GM19467 (cell line): Measurements from ENCODE around the gene TPRN.

Experiments
- ATAC-seq: cut with Tn5 transposase; IDR thresholded peaks from one replicate; pipeline ENCODE4 v1.9.1; 2021; ENCODE audit warnings: mild to moderate bottlenecking, moderate library complexity; ENCODE audit not compliant: unreplicated experiment

The TPRN gene

DNA sequence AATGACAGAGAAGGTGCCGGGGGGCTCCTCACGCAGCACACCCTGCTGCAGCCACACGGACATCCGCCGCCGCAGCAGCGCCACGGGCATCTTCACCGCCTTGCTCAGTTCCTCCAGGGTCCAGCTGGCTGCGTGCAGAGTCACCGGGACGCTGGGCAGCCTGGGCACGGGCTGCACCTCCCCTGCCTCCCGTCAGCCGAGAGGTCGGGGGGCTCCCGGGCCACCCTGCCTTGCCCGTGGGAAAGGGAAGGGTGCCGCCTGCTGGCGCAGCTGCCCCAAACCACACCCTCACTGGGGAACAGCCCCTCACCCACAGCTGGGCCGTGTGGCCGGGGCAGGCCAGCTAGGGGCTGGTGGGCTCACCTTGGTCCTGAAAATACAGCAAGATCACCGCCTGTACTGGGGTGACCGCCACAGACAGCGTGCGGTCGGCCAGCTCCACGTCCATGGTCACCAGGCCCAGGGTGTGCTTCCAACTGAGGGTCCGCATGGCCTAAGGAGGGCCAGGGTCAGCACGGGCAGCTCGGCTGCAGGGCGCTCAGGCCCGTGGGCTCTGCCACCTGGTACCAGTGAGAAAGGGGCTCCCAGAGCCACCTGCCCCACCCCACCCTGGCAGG is 25.1 kb downstream of the TPRN start:
- ATAC-seq, result no peak

DNA sequence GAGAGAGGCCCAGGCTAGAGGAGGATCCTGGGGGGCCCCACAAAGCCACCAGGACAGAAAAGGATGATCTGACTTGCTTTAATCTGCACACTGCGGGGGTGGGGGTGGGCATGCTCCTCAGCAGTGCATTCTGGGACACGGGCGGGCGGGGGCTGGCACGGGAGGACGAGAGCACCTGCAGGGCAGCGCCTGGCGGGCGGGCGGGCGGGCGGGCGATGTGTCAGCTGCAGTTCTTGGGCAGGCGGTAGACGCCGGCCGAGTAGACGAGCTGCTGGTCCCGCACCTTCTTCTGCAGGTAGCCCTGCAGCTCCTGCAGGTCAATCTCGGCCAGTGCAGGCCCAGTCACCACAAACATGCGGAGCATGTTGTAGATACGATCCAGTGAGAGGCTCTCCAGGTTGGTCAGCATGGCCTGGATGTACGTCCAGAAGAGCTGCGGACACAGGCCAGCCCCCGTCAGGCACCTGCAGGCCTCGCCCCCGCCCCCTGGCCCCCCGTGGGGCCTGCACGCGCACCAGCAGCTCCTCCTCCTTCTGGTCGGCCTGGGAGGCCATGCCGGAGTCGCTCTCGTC is 25.7 kb downstream of the TPRN start:
- no peak for ATAC-seq

DNA sequence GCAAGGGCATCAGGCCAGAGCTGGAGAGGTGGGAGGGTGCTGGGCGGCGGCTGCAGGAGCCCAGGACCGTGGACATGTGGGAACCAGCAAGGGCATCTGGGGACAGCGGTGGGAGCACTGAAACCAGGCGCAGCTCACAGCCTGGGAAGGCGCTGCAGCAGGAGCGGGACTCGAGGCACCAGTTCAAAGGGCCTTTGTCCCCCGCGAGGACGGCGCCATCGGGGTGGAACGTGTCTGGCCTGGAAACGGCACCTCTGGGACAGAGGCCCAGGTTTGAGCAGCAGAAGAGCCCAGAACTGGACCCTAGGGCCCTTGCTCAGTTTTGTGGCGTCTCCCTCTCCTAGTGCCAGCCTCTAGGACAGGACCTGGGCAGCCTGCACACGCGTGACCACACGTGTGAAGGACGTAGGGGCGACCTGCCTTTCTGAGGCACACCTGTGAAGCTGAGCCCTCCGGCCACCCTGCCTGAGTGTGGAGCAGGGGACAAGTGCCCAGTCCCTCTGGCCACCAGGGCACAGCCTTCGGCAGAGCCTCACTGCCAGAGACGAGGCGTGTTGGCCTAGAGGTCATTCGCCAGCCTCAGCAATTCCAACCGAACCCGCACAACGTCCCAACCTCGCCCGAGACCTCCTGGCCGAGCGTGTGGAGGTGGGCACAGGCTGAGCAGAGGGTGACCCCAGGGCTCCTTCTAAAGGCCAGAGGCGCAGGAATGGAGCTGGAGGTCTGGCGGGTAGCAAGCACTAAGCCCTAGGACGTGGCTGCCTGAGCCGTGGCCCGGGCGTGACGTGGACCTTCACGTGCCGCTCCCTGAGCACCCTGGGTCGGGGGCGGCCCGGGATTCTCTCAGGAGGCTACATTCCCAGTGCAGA is 26.5 kb downstream of the TPRN start:
- no peak for ATAC-seq

DNA sequence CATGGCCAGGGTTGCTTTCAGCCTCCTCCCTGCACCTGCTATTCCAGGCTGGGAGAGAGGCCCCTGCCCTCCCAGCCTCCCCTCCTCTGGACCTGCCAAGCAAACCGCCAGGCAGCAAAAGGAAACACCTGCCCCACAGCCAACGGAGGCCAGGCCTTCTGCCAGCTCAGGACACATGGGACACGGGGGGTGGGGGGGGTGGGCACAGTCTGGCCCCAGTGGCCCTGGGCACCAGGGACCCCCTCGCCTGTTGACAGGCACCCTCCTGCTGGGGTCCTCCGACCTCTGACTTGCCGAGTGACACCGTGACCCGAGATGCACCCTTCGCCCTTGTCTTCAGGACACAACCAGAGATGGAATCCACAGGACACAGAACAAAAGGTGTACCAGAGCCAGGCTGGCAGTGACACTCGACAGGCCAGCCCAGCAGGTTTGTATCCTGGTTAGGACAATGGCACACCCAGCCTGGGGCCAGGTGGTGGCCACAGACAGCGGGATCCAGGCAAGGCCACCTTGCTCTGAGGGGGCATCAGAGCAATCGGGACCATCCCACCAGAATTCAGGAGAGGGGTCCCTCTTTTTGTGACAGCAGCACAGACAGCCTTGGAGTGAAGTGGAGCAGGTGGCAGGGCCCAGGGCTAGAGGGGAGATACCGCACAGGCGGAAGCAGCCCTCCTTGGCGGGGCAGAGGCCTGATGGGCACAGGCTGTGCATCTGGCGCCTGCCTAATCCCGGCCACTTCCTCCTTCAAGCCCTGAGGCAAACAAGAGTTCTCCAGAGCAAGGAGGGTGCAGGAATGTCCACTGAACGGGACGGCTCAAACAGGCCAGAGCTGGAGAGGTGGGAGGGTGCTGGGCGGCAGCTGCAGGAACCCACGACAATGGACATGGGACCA is 27.4 kb downstream of the TPRN start:
- ATAC-seq, result no peak

DNA sequence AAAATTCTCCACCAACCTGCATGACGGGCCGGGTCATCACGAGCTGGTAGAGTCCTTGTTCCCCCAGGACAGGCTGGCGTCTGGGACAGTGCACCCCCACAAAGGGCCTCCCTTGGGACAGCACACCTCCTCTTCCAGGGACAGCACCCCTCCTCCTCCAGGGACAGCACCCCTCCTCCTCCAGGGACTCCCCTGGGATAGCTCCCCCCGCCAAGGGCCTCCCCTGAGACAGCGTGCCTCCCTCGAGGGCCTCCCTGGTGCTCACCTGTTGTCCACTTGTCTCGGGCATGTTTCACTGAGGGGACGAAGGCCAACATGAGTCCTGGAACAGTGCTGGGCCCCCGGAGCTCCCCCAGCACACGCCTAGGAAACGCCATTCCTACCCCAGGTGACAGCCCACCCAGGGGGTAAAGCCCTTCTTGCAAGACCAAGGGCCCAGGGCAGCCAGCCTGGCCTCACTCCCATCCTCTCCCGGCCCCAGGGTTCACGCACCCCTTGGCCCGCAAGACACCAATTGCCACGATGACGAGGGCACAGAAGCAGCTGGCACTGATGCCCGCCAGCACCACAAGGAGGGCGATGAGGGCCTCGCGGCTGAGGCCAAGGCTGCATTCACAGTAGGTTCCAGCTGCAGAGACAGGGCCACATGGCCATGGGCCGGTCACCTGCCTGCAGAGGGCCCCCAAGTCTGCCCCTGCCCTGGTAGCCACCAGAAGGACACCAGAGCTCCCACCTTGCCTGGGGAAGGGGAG is 29.2 kb downstream of the TPRN start:
- no peak for ATAC-seq

DNA sequence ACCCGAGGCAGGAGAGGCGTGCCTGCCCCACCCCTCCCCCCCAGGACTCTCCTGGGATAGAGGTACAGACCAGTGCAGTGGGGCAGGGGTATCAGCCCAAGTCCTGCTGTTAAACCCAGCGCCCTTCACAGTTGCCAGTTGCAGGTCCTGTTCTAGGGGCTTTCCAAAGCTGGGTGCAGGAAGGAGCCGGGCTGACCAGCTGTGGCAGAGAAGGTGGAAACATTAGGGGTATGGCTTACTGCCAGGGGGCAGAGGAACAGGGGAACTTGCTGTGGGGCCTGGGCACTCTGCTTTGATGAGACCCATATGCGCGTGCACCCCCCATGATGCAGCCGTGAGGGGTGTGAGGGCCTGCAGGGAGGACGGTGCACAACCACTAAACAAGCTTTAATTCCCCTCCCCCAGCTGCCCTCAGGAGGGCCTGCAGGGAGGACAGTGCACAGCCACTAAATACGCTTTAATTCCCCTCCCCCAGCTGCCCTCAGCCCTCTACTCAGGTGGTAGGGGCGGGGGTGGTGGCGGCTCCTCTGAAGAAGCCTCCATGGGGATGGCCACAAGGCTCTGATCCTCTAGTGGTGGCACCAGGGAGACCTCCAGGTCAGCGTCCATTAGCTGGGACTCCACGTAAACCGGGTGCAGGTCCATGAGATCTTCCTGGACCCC is 29.9 kb downstream of the TPRN start:
- ATAC-seq, result no peak

DNA sequence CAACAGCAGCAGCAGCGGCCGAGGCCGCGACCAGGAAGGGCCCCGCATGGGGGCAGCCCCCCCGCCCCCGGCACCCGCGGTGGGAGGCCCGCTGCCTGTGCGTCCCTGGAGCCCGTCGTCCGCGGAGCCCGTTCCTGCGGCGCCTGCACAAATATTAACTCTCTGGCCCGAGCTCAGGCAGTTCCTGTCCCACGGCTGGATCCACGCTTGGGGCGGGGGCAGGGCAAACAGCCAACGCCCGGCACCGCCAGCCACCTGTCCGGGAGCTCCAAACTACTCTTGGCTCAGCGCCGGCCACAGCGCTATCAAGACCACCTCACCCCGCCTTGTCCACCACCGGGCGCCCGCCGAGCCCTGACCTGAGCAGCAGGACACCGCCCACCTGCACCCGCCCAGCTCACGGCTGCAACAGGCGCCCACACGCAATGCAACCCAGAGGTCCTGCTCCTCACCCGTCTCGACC is 30.6 kb downstream of the TPRN start, which contains the start of gene LRRC26:
LRRC26 (minus strand) TSS at position 156 of the 463 bp plus-strand sequence; CDS start at position 48, 108 bp downstream.
- no peak for ATAC-seq

DNA sequence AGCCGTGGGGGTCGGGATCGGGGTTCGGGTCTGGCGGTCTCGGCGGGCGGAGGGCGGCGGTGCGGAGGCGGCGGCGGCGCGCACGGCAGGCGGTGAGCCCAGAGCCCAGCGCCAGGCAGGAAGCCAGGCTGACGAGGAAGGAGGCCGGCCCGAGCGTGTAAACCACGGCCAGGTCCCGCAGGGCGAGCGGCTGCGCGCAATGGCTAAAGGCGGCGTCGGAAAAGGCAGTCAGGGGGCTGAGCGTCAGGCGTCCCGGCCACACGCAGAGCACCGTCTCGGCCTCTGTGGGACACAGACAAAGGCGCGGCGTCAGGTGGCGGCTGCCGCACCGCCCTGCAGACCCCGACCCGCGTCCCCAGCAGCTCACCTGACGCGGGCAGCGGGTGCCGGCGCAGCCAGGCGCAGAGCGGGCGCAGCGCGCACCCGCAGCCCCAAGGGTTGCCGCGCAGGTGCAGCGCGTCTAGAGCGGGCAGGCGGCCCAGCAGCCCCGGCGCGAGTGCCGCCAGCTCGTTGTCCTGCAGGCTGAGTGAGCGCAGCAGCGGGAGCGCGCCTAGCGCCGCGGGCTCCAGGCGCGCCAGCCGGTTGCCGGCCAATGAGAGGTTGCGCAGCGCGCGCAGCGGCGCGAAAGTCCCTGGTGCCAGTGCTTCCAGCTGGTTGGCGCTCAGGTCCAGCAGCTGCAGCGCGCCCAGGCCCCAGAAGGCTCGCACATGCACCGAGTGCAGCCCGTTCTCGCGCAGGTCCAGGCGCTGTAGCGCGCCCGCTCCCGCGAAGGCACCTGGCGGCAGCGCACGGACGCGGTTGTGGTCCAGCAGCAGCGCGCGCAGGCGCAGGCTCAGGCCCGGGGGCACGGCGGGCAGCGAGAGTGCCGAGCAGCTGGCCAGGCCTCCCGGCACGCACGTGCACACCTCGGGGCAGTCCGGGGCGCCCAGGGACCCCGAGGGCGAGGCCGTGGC is 31.4 kb downstream of the TPRN start:
- ATAC-seq, result no peak

DNA sequence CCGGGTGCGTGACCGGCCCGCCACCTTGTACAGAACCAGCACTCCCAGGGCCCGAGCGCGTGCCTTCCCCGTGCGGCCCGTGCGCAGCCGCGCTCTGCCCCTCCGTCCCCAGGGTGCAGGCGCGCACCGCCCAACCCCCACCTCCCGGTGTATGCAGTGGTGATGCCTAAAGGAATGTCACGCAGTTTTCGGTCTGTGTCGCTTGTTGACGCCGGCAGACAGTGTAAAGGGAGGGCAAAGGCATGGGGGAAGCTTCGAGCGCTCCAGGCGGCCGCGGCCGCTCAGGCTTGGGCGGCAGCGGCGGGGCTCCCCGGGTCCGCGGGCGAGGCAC is 32.0 kb downstream of the TPRN start:
- no peak for ATAC-seq

DNA sequence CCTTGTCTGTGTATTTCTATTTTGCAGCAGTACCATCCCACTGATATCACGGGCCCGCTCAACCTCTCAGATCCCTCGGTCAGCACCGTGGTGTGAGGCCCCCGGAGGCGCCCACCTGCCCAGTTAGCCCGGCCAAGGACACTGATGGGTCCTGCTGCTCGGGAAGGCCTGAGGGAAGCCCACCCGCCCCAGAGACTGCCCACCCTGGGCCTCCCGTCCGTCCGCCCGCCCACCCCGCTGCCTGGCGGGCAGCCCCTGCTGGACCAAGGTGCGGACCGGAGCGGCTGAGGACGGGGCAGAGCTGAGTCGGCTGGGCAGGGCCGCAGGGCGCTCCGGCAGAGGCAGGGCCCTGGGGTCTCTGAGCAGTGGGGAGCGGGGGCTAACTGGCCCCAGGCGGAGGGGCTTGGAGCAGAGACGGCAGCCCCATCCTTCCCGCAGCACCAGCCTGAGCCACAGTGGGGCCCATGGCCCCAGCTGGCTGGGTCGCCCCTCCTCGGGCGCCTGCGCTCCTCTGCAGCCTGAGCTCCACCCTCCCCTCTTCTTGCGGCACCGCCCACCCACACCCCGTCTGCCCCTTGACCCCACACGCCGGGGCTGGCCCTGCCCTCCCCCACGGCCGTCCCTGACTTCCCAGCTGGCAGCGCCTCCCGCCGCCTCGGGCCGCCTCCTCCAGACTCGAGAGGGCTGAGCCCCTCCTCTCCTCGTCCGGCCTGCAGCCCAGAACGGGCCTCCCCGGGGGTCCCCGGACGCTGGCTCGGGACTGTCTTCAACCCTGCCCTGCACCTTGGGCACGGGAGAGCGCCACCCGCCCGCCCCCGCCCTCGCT is 32.6 kb downstream of the TPRN start:
- no peak for ATAC-seq

DNA sequence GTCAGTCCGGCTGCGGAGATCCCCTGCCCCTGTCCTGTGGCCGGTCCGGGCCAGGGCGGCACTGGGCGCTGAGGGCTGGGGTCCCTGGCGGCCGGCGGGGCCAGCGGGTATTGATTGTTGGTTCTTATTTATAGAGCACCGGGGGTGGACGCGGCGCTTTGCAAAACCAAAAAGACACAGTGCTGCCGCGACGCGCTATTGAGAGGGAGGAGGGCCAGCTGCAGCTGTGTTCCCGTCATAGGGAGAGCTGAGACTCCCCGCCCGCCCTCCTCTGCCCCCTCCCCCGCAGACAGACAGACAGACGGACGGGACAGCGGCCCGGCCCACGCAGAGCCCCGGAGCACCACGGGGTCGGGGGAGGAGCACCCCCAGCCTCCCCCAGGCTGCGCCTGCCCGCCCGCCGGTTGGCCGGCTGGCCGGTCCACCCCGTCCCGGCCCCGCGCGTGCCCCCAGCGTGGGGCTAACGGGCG is 33.2 kb downstream of the TPRN start:
- no peak for ATAC-seq

DNA sequence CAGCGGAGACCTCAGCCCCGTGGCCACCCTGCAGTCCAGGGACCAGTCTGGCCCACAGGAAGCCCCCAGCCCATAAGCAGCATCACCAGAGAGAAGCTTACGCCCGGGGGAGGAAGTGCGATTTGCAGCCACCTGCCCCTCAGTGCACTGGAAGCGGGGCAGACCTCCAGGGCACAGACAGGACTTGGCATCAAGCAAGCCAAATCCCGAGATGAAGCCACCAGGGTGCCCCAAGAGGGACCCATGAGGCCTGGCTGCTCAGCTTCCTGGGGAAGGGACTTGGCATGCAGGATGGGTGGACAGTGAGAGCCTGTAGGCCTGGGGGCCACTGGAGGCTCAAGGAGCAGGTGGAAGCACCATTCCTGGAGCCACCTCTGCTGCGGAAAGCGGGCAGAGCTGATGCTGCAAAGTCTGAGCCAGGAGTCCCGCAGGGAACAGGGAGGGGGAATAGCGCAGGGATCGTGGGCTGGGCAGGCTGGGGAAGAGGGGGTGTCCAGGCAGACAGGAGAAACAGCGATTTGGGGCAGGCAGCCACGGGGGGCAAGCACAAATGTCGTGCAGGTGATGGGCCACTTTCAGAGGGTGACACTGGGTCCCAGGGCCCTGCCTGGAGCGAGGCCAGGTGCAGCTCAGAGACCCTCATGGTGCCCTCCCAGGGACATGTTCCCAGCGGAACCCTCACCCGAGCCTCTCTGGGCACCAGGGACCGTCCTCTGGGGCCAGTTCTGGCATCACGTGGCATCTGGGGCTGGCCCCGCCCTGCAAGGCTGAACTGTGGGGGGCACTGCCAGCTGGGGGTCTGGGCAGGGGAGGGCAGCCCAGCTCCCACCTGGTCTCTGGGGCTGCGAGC is 33.9 kb downstream of the TPRN start:
- ATAC-seq, result no peak

DNA sequence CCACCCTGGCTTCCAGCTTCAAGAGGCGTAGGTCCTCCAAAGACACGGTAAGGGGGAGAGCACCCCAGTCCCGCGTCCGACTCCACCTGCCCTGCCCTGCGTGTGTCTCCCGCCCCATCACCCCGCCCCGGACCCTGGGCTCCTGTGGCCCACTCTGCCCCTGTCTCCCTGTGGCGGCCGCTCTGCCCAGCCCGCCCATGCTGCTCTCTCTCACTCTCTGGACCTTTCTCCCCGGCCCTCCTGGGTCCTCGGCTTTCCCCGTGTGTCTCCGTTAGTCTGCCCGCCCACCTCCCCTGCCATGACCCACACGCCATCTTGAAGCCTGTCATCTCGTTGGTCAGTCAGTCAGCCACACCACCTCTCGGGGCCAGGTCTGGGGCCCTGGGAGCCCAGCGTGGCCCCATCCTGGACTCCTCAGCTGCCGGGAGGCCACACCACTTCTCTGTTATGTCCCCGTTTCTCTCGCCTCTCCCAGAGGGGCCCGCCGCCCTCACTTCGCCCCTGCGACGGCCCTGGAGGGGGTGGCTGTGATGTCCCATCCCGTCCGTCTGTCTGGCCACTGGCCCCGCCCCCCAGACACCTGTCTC is 35.2 kb downstream of the TPRN start:
- ATAC-seq, result no peak

DNA sequence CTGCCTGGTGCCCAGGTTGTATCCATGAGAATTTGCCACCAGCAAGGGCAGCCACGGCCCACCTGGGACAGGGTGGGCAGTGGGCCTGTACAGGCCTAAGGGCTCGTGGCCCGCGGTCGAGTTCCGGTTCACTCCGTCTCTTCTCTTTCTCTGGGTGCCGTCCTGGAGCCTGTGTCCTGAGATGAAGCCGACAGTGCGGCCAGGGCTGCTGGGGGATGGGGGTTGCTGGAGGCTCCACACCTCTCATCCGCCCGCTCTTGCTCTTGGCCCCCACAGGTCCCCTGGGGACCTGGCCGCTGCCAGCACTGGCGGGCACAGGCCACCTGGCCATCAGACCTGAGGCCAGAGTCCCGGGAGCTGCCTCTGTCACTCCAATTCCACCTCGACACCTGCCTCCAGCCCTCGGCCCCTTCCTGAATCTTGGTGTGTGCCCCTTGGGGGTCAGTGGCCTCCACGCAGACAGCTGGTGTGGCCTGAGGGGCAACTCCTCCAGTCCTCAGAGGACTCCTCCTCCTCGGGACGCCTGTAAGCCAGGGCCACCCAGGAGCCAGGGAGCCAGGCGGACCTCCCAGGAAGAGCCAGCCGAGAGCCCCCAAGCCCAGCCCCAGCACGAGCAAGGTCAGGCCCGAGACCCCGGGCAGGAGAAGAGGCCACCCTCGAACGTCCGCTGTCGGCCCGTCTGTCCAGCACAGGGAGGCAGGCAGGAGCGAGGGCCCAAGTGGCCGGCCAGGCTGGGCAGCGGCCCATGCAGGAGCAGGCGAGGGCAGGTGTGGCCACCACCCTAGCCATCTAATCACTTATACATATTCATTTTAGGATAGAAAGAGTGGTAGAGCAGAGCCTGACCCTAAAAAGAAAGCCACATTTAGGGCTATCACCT is 35.9 kb downstream of the TPRN start:
- ATAC-seq, result no peak

DNA sequence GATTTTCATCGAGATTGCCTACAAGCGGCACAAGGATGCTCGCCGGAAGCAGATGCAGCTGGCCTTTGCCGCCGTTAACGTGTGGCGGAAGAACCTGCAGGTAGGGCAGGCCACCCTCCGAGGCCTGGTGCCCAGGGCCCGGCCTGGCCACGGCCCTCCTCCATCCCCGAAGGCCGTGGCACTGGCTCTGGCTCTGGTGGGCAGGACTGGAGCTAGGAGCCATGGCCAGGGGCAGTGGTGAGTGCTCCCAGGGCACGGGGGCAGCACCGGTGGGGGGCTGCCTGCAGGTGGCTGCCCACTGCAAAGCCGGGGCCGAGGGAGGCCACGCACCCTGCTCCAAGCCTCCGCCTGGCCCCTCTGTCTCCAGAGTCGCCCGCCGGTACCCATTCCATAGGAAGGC is 36.7 kb downstream of the TPRN start:
- no peak for ATAC-seq

DNA sequence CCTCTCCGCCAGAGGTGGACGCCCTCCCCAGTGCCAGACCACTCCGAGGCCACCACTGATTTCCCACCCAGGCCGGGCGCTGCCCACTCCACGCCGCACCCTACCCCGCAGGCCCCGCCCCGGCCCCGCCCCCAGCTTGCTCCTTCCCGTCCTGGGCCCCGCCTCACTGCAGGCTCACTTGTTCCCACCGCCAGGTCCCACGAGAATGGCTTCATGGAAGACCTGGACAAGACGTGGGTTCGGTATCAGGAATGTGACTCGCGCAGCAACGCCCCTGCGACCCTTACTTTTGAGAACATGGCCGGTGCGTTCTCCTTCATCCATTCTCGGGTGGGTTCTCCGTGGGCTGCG is 37.2 kb downstream of the TPRN start:
- ATAC-seq, result no peak
